ENCODE results near the gene LHX4.

The LHX4 gene

DNA sequence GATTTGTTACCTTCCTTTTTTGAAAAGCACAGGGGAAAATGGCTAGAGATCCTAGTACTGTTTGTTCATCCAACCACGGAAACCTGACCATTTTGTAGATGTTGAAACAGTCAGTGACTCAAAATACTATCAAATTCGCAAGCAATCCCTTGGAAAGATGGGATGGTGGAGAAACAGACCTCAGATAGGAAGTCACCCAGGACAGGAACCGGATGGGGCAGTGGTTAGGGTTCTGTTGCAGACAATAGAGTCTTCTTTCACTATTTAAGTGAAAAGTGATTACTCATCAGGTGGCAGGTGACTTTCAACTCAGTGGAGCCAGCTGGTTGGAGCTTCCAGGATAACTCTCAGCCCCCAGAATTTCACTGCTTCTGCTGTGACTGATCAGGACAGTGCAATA is 17.0 kb downstream of the LHX4 start:
- no peak for DNase-seq

DNA sequence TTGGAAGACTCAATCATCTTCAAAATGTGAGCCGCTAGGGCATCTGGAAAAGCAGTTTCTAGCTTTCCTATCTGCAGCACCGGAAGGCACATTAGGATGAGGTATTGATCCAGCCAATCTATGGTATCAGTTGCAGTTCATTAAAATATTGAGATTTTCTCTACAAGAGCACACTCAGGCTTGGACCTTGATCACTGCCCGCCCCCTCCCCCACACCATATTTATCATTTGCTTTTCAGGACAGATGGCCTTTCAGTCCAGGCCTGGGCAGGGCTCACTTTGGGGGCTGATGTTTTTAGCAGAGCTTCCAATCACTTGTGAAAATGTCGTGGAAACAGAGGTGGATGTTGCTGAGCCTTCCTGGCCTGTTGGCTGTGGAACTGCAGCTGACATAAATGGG is 17.5 kb downstream of the LHX4 start:
- DNase-seq = no peak

- no peak for DNase-seq
These were observed 18.1 kb downstream of the LHX4 start for GRCh38 chr1:180248176-180248575.

- DNase-seq = no peak
These were observed 18.9 kb downstream of the LHX4 start for GRCh38 chr1:180248731-180249681.

GRCh38 chr1:180249725-180250498 is 19.8 kb downstream of the LHX4 start:
- DNase-seq = no peak

DNA sequence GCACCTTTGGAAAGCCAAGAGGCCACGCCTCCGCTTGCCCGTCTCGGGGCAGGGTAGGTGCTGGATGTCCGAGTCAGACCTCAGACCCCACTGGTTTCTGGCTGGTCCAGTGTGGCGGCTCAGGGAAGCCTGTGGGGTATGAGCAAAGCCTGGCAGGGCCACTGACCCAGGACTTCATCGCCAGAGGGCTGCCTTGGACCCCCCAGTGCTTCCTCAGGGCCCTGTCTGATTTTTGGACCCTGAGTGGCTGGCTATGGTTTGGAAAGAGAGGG is 20.4 kb downstream of the LHX4 start:
- DNase-seq = no peak

- no peak for DNase-seq
These were observed 20.9 kb downstream of the LHX4 start for GRCh38 chr1:180250883-180251509.

DNA sequence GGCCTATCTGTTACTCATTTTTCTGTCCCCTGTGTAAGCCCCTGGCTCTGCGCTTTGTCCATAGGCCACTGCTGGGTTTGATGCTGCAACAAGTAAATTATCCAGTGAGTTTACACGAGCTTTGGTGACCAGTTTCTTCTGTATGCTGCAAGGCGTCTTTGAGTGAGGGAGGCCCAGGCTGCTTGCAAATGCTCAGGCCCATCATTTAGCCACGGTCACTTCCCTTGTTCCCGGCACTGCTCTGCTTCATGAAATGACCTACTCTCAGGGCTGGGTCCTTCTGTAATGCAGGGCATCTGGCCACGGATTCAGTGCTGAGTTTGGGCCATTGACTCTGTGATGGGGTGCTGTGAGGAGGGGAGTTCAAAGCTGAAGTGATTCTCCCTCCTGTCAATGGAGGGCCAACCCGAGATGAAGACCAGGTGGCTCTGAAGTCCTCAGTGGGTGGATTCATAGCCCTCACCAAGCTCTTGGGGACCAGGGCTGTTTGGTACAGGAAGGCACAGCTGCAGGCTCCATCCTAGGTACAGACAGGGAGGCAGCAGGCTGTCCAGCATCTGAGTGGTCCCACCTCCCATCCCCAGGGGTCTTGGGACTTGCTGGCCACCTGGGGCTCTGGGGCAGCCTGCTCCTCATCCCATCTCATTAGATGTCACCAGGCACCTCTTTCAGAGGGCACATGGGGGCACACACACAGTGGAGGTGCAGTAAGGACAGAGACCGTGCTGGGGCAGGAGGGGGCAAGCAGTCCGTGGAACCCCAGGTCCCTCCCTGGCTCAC is 21.7 kb downstream of the LHX4 start:
- no peak for DNase-seq

- peak; percentile 74 for DNase-seq
These were observed 22.8 kb downstream of the LHX4 start for GRCh38 chr1:180252638-180253536.

DNA sequence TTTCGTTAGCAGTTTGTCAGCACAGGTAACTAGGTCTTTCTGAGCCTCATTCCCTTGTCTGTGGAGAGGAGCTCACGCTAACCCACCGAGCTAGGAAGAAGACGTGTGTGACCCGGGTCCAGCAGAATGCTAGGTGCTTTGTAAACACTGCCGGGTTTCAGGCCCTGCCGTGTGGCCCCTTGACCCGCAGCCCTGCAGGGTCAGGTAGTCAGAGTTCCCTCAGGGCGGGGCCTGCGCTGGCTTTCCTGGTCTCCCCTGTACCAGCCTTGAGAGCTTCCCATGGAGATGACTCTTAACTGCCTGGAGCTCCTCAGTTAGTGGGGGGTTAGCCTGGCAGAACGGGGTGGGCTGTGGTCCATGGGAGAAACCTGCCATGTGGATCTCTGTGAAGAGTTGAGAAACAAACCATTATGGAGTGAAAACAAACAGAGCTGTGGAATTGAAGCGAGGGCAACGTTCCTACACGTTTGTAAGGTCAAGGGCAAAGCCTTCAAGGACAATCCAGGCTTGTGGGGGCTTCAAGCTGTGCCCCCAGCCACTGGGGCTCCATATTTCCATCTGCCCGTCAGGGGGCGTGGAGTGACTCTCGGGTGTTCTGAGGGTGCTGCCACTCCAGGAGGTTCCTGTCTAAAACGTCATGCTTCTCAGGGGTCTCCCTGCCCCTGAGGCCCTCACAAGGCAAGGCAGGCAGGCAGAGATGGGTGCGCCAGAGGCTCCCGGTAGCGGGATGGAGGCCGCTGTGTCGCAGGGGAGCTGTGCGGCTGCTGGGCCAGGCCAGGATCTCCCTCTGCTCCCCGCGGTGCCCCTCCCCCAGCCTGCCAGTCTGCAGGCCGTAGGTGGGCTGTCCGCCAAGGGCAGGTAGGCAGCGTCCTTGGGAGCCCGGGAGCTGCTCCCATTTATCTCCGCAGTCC is 23.8 kb downstream of the LHX4 start:
- no peak for DNase-seq

DNA sequence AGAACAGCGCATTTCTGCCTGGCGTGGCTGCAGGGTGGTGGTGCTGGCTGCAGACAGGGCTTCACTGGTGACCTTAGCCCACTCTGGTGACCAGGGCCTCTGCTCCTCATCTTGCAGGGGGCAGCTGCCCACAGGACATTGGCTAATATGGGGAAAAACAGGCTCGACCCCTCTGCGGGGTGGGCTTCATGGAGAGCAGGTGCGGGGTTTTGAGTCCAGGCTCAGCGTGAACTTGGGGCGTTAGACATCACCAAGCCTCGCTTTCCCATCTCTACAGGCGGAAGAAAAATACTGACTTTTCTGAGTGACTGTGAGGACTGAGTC is 24.4 kb downstream of the LHX4 start:
- no peak for DNase-seq

DNA sequence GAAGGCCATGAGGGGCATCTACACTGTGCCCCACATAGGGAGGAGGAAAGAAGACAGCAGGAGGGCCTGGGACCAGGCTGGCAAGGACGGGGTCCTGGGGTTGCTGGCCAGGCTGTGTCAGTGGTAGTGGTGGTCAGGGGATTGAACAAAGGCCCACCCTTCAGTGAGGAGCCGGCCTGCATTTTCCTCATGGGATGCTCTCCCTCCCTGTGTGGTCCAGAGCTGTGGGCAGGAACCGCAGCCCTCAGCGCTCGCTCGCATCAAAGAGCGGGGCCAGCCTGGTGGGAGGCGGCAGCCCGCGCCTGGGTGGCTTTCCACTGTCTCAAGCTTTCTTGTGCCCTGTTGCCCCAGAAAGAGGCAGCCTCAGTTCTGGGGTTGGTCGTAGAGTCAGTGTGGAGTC is 24.8 kb downstream of the LHX4 start:
- no peak for DNase-seq

DNA sequence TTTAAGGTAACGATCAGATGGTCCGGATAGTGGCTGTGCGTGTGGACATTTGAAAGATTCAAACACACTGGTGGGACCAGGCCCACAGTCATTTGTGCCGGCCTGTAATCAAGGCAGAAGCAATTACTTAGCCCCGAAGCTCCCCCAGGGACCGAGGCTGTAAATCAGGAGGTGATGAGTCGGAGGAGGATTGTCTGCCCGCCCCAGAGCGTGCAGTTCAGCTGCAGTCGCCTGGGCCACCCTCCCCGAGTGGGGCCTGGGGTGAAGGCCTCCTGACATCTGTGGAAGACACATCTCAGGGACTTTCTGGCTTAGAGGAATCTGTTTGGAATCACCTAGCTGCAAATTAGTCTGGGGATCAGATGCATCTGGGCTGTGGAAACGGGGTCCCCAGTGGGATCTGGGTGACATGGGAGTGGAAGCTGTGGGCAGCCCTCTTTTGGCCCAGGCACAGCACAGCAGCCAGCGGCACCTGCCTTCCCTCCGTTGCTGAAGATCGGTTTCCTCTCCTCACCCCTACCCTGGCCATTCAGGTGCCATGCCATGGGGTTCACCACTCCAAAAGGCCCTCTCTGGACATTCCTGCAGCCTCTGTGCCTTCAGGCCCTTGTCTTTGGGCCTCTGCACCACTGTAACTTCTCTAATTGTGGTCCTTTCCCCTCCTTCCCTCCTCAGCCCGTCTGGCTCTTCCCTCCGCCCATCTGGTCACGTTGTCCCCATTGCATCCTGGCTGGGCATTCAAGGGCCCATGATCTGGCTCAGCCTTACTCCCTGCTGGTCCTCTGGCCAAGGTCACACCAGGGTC is 25.7 kb downstream of the LHX4 start:
- no peak for DNase-seq

- no peak for DNase-seq
These were observed 26.4 kb downstream of the LHX4 start for GRCh38 chr1:180256341-180257027.

DNA sequence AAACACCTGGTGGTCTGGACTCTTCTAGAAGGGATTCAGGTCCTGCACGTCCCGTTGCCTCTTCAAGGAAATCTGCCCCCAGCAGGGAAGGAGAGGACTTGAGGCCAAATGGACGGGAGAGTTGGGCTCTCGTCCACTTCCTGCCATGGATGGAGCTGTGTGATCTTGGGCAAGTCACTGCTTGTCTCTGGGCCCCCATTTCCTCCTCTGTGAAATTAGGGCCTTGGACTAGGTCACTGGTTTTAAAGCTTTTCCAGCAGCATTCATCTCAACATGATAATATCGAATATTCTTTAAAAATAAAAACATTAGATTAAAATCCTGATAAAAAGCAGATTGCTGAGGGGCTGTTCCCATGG is 26.9 kb downstream of the LHX4 start:
- DNase-seq = no peak

GRCh38 chr1:180257486-180257885 is 27.4 kb downstream of the LHX4 start:
- no peak for DNase-seq

DNA sequence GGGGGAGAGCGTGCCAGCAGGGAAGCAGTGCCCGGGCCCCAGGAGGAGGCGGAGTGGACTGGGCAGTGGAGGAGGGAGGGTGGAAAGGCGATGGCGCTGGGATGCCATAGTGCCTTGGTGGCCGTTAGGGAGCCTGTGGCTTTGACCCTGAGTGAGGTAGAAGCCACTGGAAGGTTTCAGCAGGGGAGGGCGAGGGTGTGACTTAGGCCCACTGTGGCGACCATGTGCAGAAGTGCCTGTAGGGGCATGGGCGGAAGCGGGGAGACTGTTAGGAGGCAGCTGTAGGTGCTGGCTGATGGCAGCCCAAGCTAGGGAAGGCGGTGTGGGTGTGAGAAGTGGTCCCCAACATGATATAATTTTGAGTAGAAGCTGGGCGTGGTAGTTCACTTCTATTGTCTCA is 28.2 kb downstream of the LHX4 start:
- no peak for DNase-seq

DNA sequence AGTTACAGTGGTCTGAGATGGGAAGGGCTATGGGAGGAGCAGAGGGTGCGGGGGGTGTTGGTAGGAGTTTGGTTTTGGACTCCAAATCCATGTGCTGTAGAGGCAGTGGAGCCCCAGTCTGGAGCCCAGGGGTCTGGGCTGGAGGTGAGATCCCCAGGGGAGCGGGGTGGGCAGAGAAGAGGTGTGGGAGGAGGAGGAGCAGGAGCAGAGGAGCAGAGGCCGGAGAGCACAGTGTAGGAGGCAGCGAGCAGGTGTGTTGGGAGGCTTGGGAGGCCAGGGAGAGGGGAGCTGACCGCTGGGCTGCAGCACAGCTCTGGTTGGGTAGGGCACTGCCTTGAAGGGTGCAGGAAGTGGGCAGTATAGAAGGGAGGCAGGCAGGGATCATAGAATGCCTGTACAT is 28.9 kb downstream of the LHX4 start:
- no peak for DNase-seq
